Activated CD8-positive, alpha-beta T cell treated with anti-CD3 and anti-CD28 coated beads for 36 hours (primary cell): Measurements from ENCODE around the gene MRPS23. TPM values are rescaled to one million over a fixed set of nuclear protein-coding genes. Genes with fewer than 3 reads are reported as not detected.

ENCODE experiments used
- ATAC-seq: fragments of 200-7000 bp; cut with Tn5 transposase; one replicate; pipeline ENCODE4 v1.10.0; 2021; ENCODE audit warnings: mild to moderate bottlenecking, moderate library complexity
- CTCF ChIA-PET: fragments of 350-600 bp; sonication (Branson Sonifier 250); formaldehyde crosslinking; loops from one replicate; lab custom pipeline; 2021; ENCODE audit warnings: antibody characterized with exemption; lab: Charles Lee
- POLR2A ChIA-PET: fragments of 350-600 bp; sonication (Branson Sonifier 250); formaldehyde crosslinking; loops from one replicate; lab custom pipeline; 2021; ENCODE audit warnings: antibody characterized with exemption; lab: Charles Lee
- DNase-seq: peaks from one replicate; pipeline ENCODE4 v3.0.0-alpha.2; 2020
- H3K27ac Mint-ChIP-seq: one replicate; pipeline ENCODE4 v1.8.0; 2021; ENCODE audit warnings: mild to moderate bottlenecking, mixed read lengths
- H3K27me3 Mint-ChIP-seq: one replicate; pipeline ENCODE4 v1.8.0; 2021; ENCODE audit warnings: mixed read lengths
- H3K36me3 Mint-ChIP-seq: one replicate; pipeline ENCODE4 v1.8.0; 2021; ENCODE audit warnings: low read depth, mixed read lengths
- H3K4me1 Mint-ChIP-seq: one replicate; pipeline ENCODE4 v1.8.0; 2021; ENCODE audit warnings: low read depth, mixed read lengths
- H3K4me3 Mint-ChIP-seq: one replicate; pipeline ENCODE4 v1.8.0; 2021; ENCODE audit warnings: mild to moderate bottlenecking, moderate library complexity, mixed read lengths
- H3K9me3 Mint-ChIP-seq: one replicate; pipeline ENCODE4 v1.8.0; 2021; ENCODE audit warnings: mixed read lengths
- intact Hi-C: fragments of 100-400 bp; cut with micrococcal nuclease; formaldehyde crosslinking; loops from one replicate; pipeline ENCODE4 v1.10.0; 2022
- total RNA-seq, 2 experiments: library from RNA; stranded (reverse); gene quantifications; one replicate each; pipeline ENCODE4 v1.2.3, GENCODE V29; 2021
- TF ChIP-seq, protein P1 (sequence below): fragments of 200-600 bp; IDR thresholded peaks from one replicate; pipeline ENCODE4 v1.8.0; 2022; ENCODE audit warnings: antibody characterized with exemption, mild to moderate bottlenecking

The MRPS23 gene
- total RNA-seq, 2 experiments from 2014 or later = 69.5 to 70.0 TPM

- peaks cover 13% of the 10 kb centered on the region for H3K27me3 Mint-ChIP-seq
- ChIA-PET POLR2A (no interaction called here), CTCF (interaction anchor here (1.8 to 4.0 kb wide), 2 partner anchors 20 to 30 kb away, joined by 6 to 25 read pairs; no protein-coding TSS in a partner anchor)
- ATAC-seq (no peak), DNase-seq (no peak)
- peaks cover 8% of the 10 kb centered on the region for H3K9me3 Mint-ChIP-seq
- no peak overlapping the region for H3K4me3 Mint-ChIP-seq
- intact Hi-C loops = no loop called here
- peaks cover 2% of the 10 kb centered on the region for H3K4me1 Mint-ChIP-seq
- H3K36me3 Mint-ChIP-seq = no peaks in the 10 kb centered on the region
- no peak overlapping the region for H3K27ac Mint-ChIP-seq
- TF ChIP-seq, protein P1, sequence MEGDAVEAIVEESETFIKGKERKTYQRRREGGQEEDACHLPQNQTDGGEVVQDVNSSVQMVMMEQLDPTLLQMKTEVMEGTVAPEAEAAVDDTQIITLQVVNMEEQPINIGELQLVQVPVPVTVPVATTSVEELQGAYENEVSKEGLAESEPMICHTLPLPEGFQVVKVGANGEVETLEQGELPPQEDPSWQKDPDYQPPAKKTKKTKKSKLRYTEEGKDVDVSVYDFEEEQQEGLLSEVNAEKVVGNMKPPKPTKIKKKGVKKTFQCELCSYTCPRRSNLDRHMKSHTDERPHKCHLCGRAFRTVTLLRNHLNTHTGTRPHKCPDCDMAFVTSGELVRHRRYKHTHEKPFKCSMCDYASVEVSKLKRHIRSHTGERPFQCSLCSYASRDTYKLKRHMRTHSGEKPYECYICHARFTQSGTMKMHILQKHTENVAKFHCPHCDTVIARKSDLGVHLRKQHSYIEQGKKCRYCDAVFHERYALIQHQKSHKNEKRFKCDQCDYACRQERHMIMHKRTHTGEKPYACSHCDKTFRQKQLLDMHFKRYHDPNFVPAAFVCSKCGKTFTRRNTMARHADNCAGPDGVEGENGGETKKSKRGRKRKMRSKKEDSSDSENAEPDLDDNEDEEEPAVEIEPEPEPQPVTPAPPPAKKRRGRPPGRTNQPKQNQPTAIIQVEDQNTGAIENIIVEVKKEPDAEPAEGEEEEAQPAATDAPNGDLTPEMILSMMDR = no peak
Observed at GRCh38 chr17:57803021-57803420, 46.8 kb downstream of the MRPS23 start.

DNA sequence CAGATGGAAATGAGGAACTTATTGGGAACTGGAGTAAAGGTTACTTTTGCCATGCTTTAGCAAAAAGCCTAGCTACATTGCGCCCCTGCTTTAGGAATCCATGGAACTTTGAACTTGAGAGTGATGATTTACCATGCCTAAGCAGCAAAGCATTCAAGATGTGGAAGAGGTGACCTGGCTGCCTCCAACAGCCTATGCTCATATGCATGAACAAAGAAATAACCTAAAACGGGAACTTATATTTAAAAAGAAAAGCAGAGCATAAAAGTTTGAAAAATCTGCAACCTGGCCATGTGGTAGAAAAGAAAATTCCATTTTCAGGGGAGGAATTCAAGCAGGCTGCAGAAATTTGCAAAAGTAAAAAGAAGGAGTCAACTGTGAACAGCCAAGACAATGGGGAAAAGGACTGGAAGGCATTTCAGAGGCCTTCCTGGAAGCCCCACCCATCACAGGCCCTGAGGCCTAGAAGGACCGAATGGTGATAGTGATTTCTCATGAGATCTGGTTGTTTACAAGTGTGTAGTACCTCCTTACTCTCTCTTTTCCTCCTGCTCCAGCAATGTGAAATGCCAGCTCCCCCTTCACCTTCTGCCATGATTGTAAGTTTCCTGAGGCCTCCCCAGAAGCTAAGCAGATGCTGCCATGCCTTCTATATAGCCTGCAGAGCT is 48.7 kb downstream of the MRPS23 start:
- intact Hi-C loops = no loop called here
- TF ChIP-seq, protein P1 = no peak
- H3K4me1 Mint-ChIP-seq = peaks cover 2% of the 10 kb centered on the region
- no peaks in the 10 kb centered on the region for H3K36me3 Mint-ChIP-seq
- ChIA-PET POLR2A (no interaction called here), CTCF (interaction anchor here (1.6 to 1.9 kb wide), 2 partner anchors 17 to 32 kb away, joined by 8 to 13 read pairs; no protein-coding TSS in a partner anchor)
- no peak overlapping the region for H3K27ac Mint-ChIP-seq
- ATAC-seq (no peak), DNase-seq (no peak)
- peaks cover 4% of the 10 kb centered on the region for H3K27me3 Mint-ChIP-seq
- H3K9me3 Mint-ChIP-seq = peaks cover 8% of the 10 kb centered on the region
- H3K4me3 Mint-ChIP-seq = no peak overlapping the region

DNA sequence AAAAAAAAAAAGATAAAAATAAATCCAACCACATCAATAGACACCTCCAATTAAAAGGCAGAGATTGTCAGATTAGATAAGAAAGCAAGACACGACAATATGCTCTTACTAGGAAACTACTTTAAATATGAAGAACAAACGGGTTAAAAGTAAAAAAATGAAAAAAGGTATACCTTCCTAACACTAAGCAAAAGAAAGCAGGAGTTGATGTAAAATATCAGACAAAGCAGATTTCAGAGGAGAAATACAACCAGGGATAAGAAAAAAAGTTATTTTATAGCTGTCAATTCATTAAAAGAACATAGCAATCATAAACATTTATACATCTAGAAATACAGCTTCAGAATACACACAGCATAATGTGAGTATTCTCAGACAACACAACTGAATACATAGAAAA is 55.0 kb downstream of the MRPS23 start:
- H3K27me3 Mint-ChIP-seq = peaks cover 9% of the 10 kb centered on the region
- intact Hi-C loops = no loop called here
- H3K36me3 Mint-ChIP-seq = no peaks in the 10 kb centered on the region
- ChIA-PET POLR2A (interaction anchor here (0.6 kb wide), 1 partner anchor 276 kb away, joined by 3 read pairs; no protein-coding TSS in a partner anchor), CTCF (interaction anchor here (1.0 to 2.3 kb wide), 3 partner anchors 11 to 552 kb away, joined by 4 to 16 read pairs (median 5); no protein-coding TSS in a partner anchor)
- no peak for DNase-seq
- H3K9me3 Mint-ChIP-seq = no peaks in the 10 kb centered on the region
- no peak for ATAC-seq
- TF ChIP-seq, protein P1 = no peak
- H3K4me1 Mint-ChIP-seq = no peaks in the 10 kb centered on the region
- no peak overlapping the region for H3K4me3 Mint-ChIP-seq
- no peak overlapping the region for H3K27ac Mint-ChIP-seq

DNA sequence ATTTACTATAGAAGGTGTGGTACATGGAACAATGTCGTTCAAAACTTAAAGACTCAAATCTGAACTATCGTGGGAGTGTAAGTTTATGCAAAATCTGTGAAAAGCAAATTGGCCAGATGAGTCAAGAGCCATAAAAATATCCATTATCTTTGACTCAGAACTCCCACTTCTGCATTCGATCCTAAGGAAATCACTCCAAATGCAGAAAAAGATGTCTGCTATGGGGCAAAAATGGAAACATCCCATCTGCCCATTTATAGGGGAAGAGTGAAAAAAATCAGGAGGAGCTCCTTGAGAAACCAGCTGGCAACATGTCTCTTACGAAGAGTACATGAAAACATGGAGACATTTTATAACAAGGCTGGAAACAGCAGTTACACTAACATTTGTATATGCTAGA is 61.1 kb downstream of the MRPS23 start:
- no peak for ATAC-seq
- TF ChIP-seq, protein P1 = no peak
- Mint-ChIP-seq H3K27ac (no peak overlapping the region), H3K9me3 (no peaks in the 10 kb centered on the region), H3K4me3 (no peak overlapping the region), H3K36me3 (no peaks in the 10 kb centered on the region), H3K27me3 (peaks cover 13% of the 10 kb centered on the region), H3K4me1 (no peaks in the 10 kb centered on the region)
- CTCF ChIA-PET = no interaction called here
- DNase-seq = no peak
- intact Hi-C loops = no loop called here
- POLR2A ChIA-PET = no interaction called here

GRCh38 chr17:57785022-57785421 is 64.8 kb downstream of the MRPS23 start:
- POLR2A ChIA-PET = no interaction called here
- no peak for ATAC-seq

More at GRCh38 chr17:57785022-57785421, 64.8 kb downstream of the MRPS23 start:
- CTCF ChIA-PET = interaction anchor here (1.9 to 4.2 kb wide), 6 partner anchors 11 to 542 kb away, joined by 13 to 37 read pairs (median 17); no protein-coding TSS in a partner anchor
- peaks cover 14% of the 10 kb centered on the region for H3K27me3 Mint-ChIP-seq
- no peaks in the 10 kb centered on the region for H3K36me3 Mint-ChIP-seq
- no peak overlapping the region for H3K27ac Mint-ChIP-seq
- intact Hi-C loops = no loop called here
- no peak for DNase-seq
- TF ChIP-seq, protein P1 = no peak
- no peak overlapping the region for H3K4me3 Mint-ChIP-seq
- no peaks in the 10 kb centered on the region for H3K4me1 Mint-ChIP-seq
- no peaks in the 10 kb centered on the region for H3K9me3 Mint-ChIP-seq
